ENCODE data around the gene ENKUR. TPM values are rescaled to one million over a fixed set of nuclear protein-coding genes. Genes with fewer than 3 reads are reported as not detected.

ENKUR gene
- total and polyA plus RNA-seq, 2 experiments from 2014 or later, result 0.11 TPM; not detected in 1

DNA sequence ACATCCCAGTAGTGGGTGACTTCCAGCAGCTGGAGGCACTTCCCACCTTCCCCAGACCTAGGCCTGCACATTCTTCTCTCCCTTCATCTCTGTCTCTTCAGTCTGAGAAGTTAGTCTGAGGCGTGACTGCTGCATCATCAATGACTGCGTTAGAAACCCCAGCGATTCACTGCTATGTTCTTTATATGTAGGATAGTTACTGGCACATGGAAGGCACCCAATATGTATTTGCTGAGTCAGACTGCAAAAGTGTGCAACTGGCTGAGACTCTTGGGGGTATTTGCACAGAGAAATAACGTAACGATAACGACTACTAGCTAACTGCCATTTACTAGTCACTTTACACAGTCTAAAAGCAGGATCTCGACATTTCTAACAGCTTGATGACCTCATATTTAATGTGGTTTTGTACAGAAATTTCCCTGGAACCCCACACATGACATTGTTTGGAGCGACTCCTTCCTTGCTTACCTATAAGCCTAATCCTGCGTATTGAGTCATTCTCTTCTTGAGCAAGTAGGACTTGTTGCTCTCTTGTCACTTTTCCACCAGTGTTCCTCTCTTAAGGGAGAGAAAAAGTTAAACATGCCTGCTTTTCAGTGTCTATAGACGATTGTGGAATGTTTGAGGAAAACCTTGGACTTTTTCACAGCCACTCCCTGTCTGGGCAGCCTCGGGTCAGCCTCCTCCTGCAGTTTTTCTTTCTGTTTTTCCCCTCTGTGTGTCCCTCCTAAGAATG is 45.9 kb upstream of the ENKUR start:
- peak overlapping the region; percentile 50 for H2AFZ ChIP-seq
- H3K27me3 ChIP-seq (replicated peaks; ENCODE audit: insufficient read depth), result no peaks in the 10 kb centered on the region
- H3K79me2 ChIP-seq (ENCODE audit: insufficient read depth), result no peaks in the 10 kb centered on the region
- WGBS, 2 experiments (ENCODE audit: low coverage in 1 of 2, low lambda C conversion rate in 2 of 2, missing lambda C conversion rate in 2 of 2), result 48 to 56% methylated on average over 11 of the region's 11 CpGs
- H4K20me1 ChIP-seq (ENCODE audit: insufficient read depth), result no peaks in the 10 kb centered on the region
- TF ChIP-seq EZH2phosphoT487 (IDR thresholded peaks at IDR 0.05; ENCODE audit: insufficient read depth, low read depth), result no peak
- TF ChIP-seq EZH2 (IDR thresholded peaks at IDR 0.05; ENCODE audit: insufficient read depth, poor library complexity, severe bottlenecking), result no peak
- peaks cover 33% of the 10 kb centered on the region for H3K4me1 ChIP-seq (ENCODE audit: insufficient read depth)
- H3K36me3 ChIP-seq (ENCODE audit: low read depth), result no peaks in the 10 kb centered on the region
- H3K9ac ChIP-seq, result peak overlapping the region; percentile 77
- in situ Hi-C loops (cut with MboI), result no loop called here
- no peaks in the 10 kb centered on the region for H3K9me3 ChIP-seq (ENCODE audit: low read depth)
- peak overlapping the region; percentile 90 for H3K27ac ChIP-seq
- H3K4me3 ChIP-seq, result peak overlapping the region; percentile 50
- H3K9me2 ChIP-seq (ENCODE audit: insufficient read depth), result no peaks in the 10 kb centered on the region
- H3F3A ChIP-seq (ENCODE audit: insufficient read depth), result peaks cover 41% of the 10 kb centered on the region
- peak overlapping the region; percentile 66 for H3K4me2 ChIP-seq (ENCODE audit: unreplicated experiment)
- peak; percentile 68 for DNase-seq

DNA sequence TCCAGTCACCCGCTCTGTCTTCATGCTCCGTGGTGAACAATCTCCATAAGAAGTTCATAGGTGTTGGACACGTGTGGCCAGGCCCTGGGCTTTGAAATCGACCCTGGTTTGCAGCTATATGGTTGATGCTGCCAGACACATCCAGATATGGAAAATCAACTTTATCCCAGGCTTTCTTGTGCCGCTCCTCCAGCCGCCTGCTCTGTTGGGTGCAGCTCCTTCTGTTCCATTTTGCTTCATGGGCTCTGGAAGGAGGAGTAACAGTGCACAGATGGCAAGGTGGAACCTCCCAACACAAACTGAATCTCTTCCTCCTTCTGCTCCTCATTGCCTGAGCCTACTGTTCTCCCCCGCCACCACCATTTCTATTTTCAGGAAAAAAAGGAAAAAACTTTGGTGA is 45.2 kb upstream of the ENKUR start:
- no peak for TF ChIP-seq EZH2 (IDR thresholded peaks at IDR 0.05; ENCODE audit: insufficient read depth, poor library complexity, severe bottlenecking)
- no peak for TF ChIP-seq EZH2phosphoT487 (IDR thresholded peaks at IDR 0.05; ENCODE audit: insufficient read depth, low read depth)
- Histone ChIP-seq H3K4me1 (ENCODE audit: insufficient read depth) (peaks cover 33% of the 10 kb centered on the region), H4K20me1 (ENCODE audit: insufficient read depth) (no peaks in the 10 kb centered on the region), H3K36me3 (ENCODE audit: low read depth) (no peaks in the 10 kb centered on the region), H3K27ac (peak overlapping the region; percentile 90), H3K79me2 (ENCODE audit: insufficient read depth) (no peaks in the 10 kb centered on the region), H3K4me2 (ENCODE audit: unreplicated experiment) (no peak overlapping the region), H3K4me3 (no peak overlapping the region), H3K9ac (no peak overlapping the region), H2AFZ (no peak overlapping the region), H3F3A (ENCODE audit: insufficient read depth) (peaks cover 41% of the 10 kb centered on the region), H3K27me3 (replicated peaks; ENCODE audit: insufficient read depth) (no peaks in the 10 kb centered on the region), H3K9me2 (ENCODE audit: insufficient read depth) (no peaks in the 10 kb centered on the region), H3K9me3 (ENCODE audit: low read depth) (no peaks in the 10 kb centered on the region)
- in situ Hi-C loops (cut with MboI), result no loop called here
- DNase-seq, result no peak
- WGBS, 2 experiments (ENCODE audit: low coverage in 1 of 2, low lambda C conversion rate in 2 of 2, missing lambda C conversion rate in 2 of 2), result 97 to 98% methylated on average over 7 of the region's 7 CpGs

DNA sequence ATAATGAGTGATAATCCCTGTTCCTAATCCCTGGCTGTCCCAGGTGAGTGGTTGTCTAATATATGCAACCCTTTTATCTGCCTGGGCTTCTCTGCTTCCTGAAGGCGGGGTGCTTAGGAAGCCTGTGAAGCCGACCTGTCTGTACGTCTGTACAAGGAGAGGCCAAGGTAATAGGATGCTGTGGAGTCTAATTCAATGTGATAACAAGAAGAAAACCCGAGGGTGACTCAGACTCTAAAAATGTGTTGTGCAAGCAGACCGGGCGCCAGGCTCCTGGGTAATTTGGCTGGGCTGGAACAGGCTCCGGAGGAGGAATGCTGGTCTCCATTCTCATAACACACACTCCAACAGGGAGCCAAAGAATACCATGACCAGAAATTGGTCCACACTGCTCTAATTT is 44.0 kb upstream of the ENKUR start:
- H3K36me3 ChIP-seq (ENCODE audit: low read depth), result no peaks in the 10 kb centered on the region

DNA sequence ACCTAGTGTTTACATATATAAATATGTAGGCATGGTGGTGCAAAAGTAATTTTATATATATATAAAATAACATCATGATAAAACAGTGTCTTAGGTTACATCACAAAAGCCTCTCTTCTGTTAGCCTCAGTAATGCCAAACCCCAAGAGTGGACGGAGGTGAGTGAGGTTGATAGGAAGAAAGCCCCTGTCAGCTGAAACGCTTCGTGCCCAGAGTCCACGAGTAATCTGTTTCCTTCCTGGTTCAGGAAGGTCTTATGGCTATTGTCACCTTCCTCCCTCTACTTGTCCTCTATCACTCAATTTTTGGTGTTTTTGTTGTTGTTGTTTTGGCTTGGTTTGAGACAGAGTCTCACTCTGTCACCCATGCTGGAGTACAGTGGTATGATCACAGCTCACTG is 41.9 kb upstream of the ENKUR start:
- H3K9me3 ChIP-seq (ENCODE audit: low read depth), result no peaks in the 10 kb centered on the region
- WGBS, 2 experiments (ENCODE audit: low coverage in 1 of 2, low lambda C conversion rate in 2 of 2, missing lambda C conversion rate in 2 of 2), result 96 to 99% methylated on average over 4 of the region's 4 CpGs
- H3K9ac ChIP-seq, result no peak overlapping the region
- no peak overlapping the region for H3K27ac ChIP-seq
- no peak overlapping the region for H2AFZ ChIP-seq
- H3K79me2 ChIP-seq (ENCODE audit: insufficient read depth), result no peaks in the 10 kb centered on the region
- no peaks in the 10 kb centered on the region for H4K20me1 ChIP-seq (ENCODE audit: insufficient read depth)
- no peak for DNase-seq
- no peaks in the 10 kb centered on the region for H3K27me3 ChIP-seq (replicated peaks; ENCODE audit: insufficient read depth)
- peaks cover 34% of the 10 kb centered on the region for H3F3A ChIP-seq (ENCODE audit: insufficient read depth)
- no peaks in the 10 kb centered on the region for H3K9me2 ChIP-seq (ENCODE audit: insufficient read depth)
- in situ Hi-C loops (cut with MboI), result no loop called here
- H3K4me3 ChIP-seq, result no peak overlapping the region
- H3K36me3 ChIP-seq (ENCODE audit: low read depth), result no peaks in the 10 kb centered on the region
- no peak for TF ChIP-seq EZH2 (IDR thresholded peaks at IDR 0.05; ENCODE audit: insufficient read depth, poor library complexity, severe bottlenecking)
- no peak for TF ChIP-seq EZH2phosphoT487 (IDR thresholded peaks at IDR 0.05; ENCODE audit: insufficient read depth, low read depth)
- peaks cover 32% of the 10 kb centered on the region for H3K4me1 ChIP-seq (ENCODE audit: insufficient read depth)
- no peak overlapping the region for H3K4me2 ChIP-seq (ENCODE audit: unreplicated experiment)

More for the DNA sequence above, 44.0 kb upstream of the ENKUR start:
- Histone ChIP-seq H4K20me1 (ENCODE audit: insufficient read depth) (no peaks in the 10 kb centered on the region), H2AFZ (0 out of 2 replicates have a peak overlapping the region, but pooled peaks have one; percentile 24), H3K27ac (peak overlapping the region; percentile 90), H3K9ac (no peak overlapping the region), H3K79me2 (ENCODE audit: insufficient read depth) (no peaks in the 10 kb centered on the region), H3K4me1 (ENCODE audit: insufficient read depth) (peaks cover 33% of the 10 kb centered on the region), H3K9me3 (ENCODE audit: low read depth) (no peaks in the 10 kb centered on the region), H3K9me2 (ENCODE audit: insufficient read depth) (no peaks in the 10 kb centered on the region), H3K27me3 (replicated peaks; ENCODE audit: insufficient read depth) (no peaks in the 10 kb centered on the region), H3K4me3 (no peak overlapping the region), H3K4me2 (ENCODE audit: unreplicated experiment) (peak overlapping the region; percentile 9), H3F3A (ENCODE audit: insufficient read depth) (peaks cover 41% of the 10 kb centered on the region)
- 18 to 19% methylated on average over 7 of the region's 7 CpGs for WGBS, 2 experiments (ENCODE audit: low coverage in 1 of 2, low lambda C conversion rate in 2 of 2, missing lambda C conversion rate in 2 of 2)
- in situ Hi-C loops (cut with MboI), result no loop called here
- TF ChIP-seq EZH2phosphoT487 (IDR thresholded peaks at IDR 0.05; ENCODE audit: insufficient read depth, low read depth), result no peak
- no peak for TF ChIP-seq EZH2 (IDR thresholded peaks at IDR 0.05; ENCODE audit: insufficient read depth, poor library complexity, severe bottlenecking)
- peak; percentile 91 for DNase-seq
